Spinal cord (tissue), 10 donors: ENCODE measurements around the gene LETM1. TPM values are rescaled to one million over a fixed set of nuclear protein-coding genes. Genes with fewer than 3 reads are reported as not detected.
A peak's percentile ranks its signal among the peaks of the same experiment; 100 is the strongest.

ENCODE experiments used
- DNase-seq, 6 donors: peaks; one replicate each; pipeline versions ENCODE4 v3.0.0 to v3.0.0-alpha.2; 2013 to 2015; ENCODE audit warnings: low spot score in 6 of 6, low read depth in 4 of 6
- H3K27ac ChIP-seq: one replicate; pipeline ENCODE4 v1.5.1; 2013; ENCODE audit warnings: low read depth, low read length, control low read depth
- H3K27me3 ChIP-seq: one replicate; pipeline ENCODE4 v1.6.1; 2013; ENCODE audit warnings: low read length; ENCODE audit not compliant: control insufficient read depth, insufficient read depth
- H3K36me3 ChIP-seq: one replicate; pipeline ENCODE4 v1.6.1; 2013; ENCODE audit warnings: low read length; ENCODE audit not compliant: control insufficient read depth, insufficient read depth
- H3K4me1 ChIP-seq: one replicate; pipeline ENCODE4 v1.6.1; 2013; ENCODE audit warnings: low read length; ENCODE audit not compliant: control insufficient read depth, insufficient read depth
- H3K4me3 ChIP-seq: one replicate; pipeline ENCODE4 v1.5.1; 2013; ENCODE audit warnings: low read depth, low read length, control low read depth
- H3K9me3 ChIP-seq: one replicate; pipeline ENCODE4 v1.6.1; 2013; ENCODE audit warnings: low read length; ENCODE audit not compliant: control insufficient read depth, insufficient read depth
- WGBS: methylation state at CpG from one replicate; pipeline ENCODE4 v1.1.5; 2013; ENCODE audit warnings: missing lambda C conversion rate; ENCODE audit not compliant: insufficient coverage; 5-methylcytosine and 5-hydroxymethylcytosine counted together
- polyA plus RNA-seq, 2 donors: library from polyadenylated mRNA; unstranded; fragments of 120-200 nt; gene quantifications; one replicate each; pipeline ENCODE4 v1.2.1, GENCODE V29; 2013; ENCODE audit not compliant: insufficient read length in 2 of 2
- total RNA-seq, 2 donors: library from RNA; depleted of rRNA in 1 of 2; stranded (reverse); fragments of 120-200 nt in 1 of 2; fragments of >200 nt in 1 of 2; gene quantifications; one replicate each; pipeline versions ENCODE4 v1.2.3 to v1.2.4, GENCODE V29; 2013 to 2014
- donor health status: healthy.

Gene LETM1
- total and polyA plus RNA-seq, 4 donors: 29.3 to 50.0 (median 39.6) TPM

GRCh38 chr4:1813231-1813630 lies 42.7 kb downstream of the LETM1 start:
- WGBS: 78% methylated on average over 9 of the region's 9 CpGs
- Histone ChIP-seq H3K36me3 (peaks cover 87% of the 10 kb centered on the region), H3K9me3 (no peaks in the 10 kb centered on the region)

DNA sequence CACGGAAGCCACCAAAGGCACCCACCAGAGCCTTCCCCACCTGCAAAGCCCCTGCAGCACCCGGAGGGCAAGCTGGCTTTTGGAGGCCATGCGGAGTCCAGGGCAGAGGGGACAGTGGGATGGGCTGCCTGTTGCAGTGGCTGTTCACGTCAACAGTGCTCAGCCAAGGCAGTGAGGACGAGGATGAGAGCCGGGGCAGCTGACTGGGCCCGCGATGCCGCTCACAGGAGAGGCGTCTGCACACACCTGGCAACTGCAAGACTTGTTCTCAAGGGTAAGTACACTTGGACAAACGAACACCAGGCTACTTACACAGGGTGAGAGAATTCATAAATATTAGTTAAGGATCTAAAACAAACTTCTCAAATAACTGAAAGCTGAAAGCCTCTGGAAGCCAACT lies 43.2 kb downstream of the LETM1 start:
- Histone ChIP-seq H3K9me3 (no peaks in the 10 kb centered on the region), H3K4me1 (peaks cover 12% of the 10 kb centered on the region), H3K27me3 (no peaks in the 10 kb centered on the region), H3K27ac (no peak overlapping the region), H3K36me3 (peaks cover 84% of the 10 kb centered on the region), H3K4me3 (no peak overlapping the region)
- WGBS: 85% methylated on average over 10 of the region's 11 CpGs
- no peak for DNase-seq

More at GRCh38 chr4:1813231-1813630, 42.7 kb downstream of the LETM1 start:
- Histone ChIP-seq H3K4me1 (peaks cover 12% of the 10 kb centered on the region), H3K27me3 (no peaks in the 10 kb centered on the region), H3K4me3 (no peak overlapping the region), H3K27ac (no peak overlapping the region)
- DNase-seq: no peak

GRCh38 chr4:1810765-1811164 lies 45.2 kb downstream of the LETM1 start:
- DNase-seq: no peak
- no peak overlapping the region for H3K27ac ChIP-seq
- H3K9me3 ChIP-seq: no peaks in the 10 kb centered on the region
- 87% methylated on average over 10 of the region's 10 CpGs for WGBS
- no peaks in the 10 kb centered on the region for H3K27me3 ChIP-seq
- H3K4me1 ChIP-seq: peaks cover 16% of the 10 kb centered on the region
- H3K4me3 ChIP-seq: no peak overlapping the region
- H3K36me3 ChIP-seq: peaks cover 85% of the 10 kb centered on the region

GRCh38 chr4:1809754-1810502 lies 46.0 kb downstream of the LETM1 start:
- Histone ChIP-seq H3K27me3 (no peaks in the 10 kb centered on the region), H3K4me1 (peaks cover 16% of the 10 kb centered on the region), H3K36me3 (peaks cover 85% of the 10 kb centered on the region), H3K9me3 (no peaks in the 10 kb centered on the region), H3K4me3 (no peak overlapping the region), H3K27ac (peak overlapping the region; percentile 33)
- 21% methylated on average over 14 of the region's 15 CpGs for WGBS
- peak in 4 of 6 donors; percentile 49 to 89 (median 70) for DNase-seq

GRCh38 chr4:1808851-1809753 lies 46.9 kb downstream of the LETM1 start:
- WGBS: 48% methylated on average over 8 of the region's 11 CpGs
- H3K27me3 ChIP-seq: no peaks in the 10 kb centered on the region
- peak overlapping the region; percentile 33 for H3K27ac ChIP-seq
- peaks cover 25% of the 10 kb centered on the region for H3K4me1 ChIP-seq
- no peak overlapping the region for H3K4me3 ChIP-seq
- no peaks in the 10 kb centered on the region for H3K9me3 ChIP-seq
- no peak for DNase-seq
- H3K36me3 ChIP-seq: peaks cover 85% of the 10 kb centered on the region

DNA sequence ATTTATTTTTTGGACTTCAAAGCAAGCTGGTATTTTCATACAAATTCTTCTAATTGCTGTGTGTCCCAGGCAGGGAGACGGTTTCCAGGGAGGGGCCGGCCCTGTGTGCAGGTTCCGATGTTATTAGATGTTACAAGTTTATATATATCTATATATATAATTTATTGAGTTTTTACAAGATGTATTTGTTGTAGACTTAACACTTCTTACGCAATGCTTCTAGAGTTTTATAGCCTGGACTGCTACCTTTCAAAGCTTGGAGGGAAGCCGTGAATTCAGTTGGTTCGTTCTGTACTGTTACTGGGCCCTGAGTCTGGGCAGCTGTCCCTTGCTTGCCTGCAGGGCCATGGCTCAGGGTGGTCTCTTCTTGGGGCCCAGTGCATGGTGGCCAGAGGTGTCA lies 47.6 kb downstream of the LETM1 start:
- Histone ChIP-seq H3K27ac (no peak overlapping the region), H3K4me1 (peaks cover 32% of the 10 kb centered on the region), H3K4me3 (no peak overlapping the region), H3K9me3 (no peaks in the 10 kb centered on the region), H3K27me3 (no peaks in the 10 kb centered on the region), H3K36me3 (peaks cover 85% of the 10 kb centered on the region)
- 70% methylated on average over 3 of the region's 6 CpGs for WGBS
- no peak for DNase-seq

- no peaks in the 10 kb centered on the region for H3K9me3 ChIP-seq
- WGBS: 62% methylated on average over 16 of the region's 16 CpGs
- no peak overlapping the region for H3K27ac ChIP-seq
- H3K4me3 ChIP-seq: no peak overlapping the region
- peaks cover 40% of the 10 kb centered on the region for H3K4me1 ChIP-seq
- H3K27me3 ChIP-seq: no peaks in the 10 kb centered on the region
- DNase-seq: no peak
- peaks cover 86% of the 10 kb centered on the region for H3K36me3 ChIP-seq
Observed at GRCh38 chr4:1807332-1807777, 48.6 kb downstream of the LETM1 start.

- Histone ChIP-seq H3K27ac (no peak overlapping the region), H3K4me1 (peaks cover 46% of the 10 kb centered on the region), H3K27me3 (no peaks in the 10 kb centered on the region), H3K4me3 (no peak overlapping the region), H3K36me3 (peaks cover 92% of the 10 kb centered on the region), H3K9me3 (no peaks in the 10 kb centered on the region)
- WGBS: 76% methylated on average over 41 of the region's 41 CpGs
- DNase-seq: no peak
Observed at GRCh38 chr4:1806596-1807331, 49.2 kb downstream of the LETM1 start.

GRCh38 chr4:1806223-1806564 lies 49.8 kb downstream of the LETM1 start:
- 71% methylated on average over 11 of the region's 11 CpGs for WGBS
- H3K4me3 ChIP-seq: no peak overlapping the region
- peaks cover 93% of the 10 kb centered on the region for H3K36me3 ChIP-seq
- H3K27ac ChIP-seq: peak overlapping the region; percentile 40
- no peaks in the 10 kb centered on the region for H3K27me3 ChIP-seq
- no peak for DNase-seq
- no peaks in the 10 kb centered on the region for H3K9me3 ChIP-seq
- H3K4me1 ChIP-seq: peaks cover 48% of the 10 kb centered on the region
